HG03108 (cell line): ENCODE results near the gene ZNF518B.
"Not testable (repeated sequence)": the region's sequence is repeated elsewhere in the genome, so short reads cannot be mapped to it uniquely, and the experiment has no call there.

ENCODE experiments used
- ATAC-seq: cut with Tn5 transposase; IDR thresholded peaks from one replicate; pipeline ENCODE4 v1.9.1; 2021; ENCODE audit warnings: moderate library complexity; ENCODE audit not compliant: unreplicated experiment

The ZNF518B gene

GRCh38 chr4:10456595-10457254 lies 501 bp downstream of the ZNF518B start:
- peak; percentile 56 for ATAC-seq

GRCh38 chr4:10456260-10456594 lies 999 bp downstream of the ZNF518B start:
- ATAC-seq: no peak

GRCh38 chr4:10455133-10455532 lies 2.1 kb downstream of the ZNF518B start:
- no peak for ATAC-seq

- ATAC-seq: no peak
Measured at GRCh38 chr4:10454726-10455125, 2.5 kb downstream of the ZNF518B start.

GRCh38 chr4:10454121-10454520 lies 3.1 kb downstream of the ZNF518B start:
- ATAC-seq: no peak

- no peak for ATAC-seq
Measured at GRCh38 chr4:10448991-10449390, 8.2 kb downstream of the ZNF518B start.

- no peak for ATAC-seq
Measured at GRCh38 chr4:10442976-10443375, 14.2 kb downstream of the ZNF518B start.

- ATAC-seq: no peak
Measured at GRCh38 chr4:10441512-10441911, 15.7 kb downstream of the ZNF518B start.

GRCh38 chr4:10438924-10439323 lies 18.3 kb downstream of the ZNF518B start:
- no peak for ATAC-seq

GRCh38 chr4:10437735-10438134 lies 19.5 kb downstream of the ZNF518B start:
- no peak for ATAC-seq

- ATAC-seq: not testable (repeated sequence)
Measured at GRCh38 chr4:10427680-10428079, 29.5 kb downstream of the ZNF518B start.

GRCh38 chr4:10421344-10422055 lies 35.7 kb downstream of the ZNF518B start:
- no peak for ATAC-seq

- ATAC-seq: no peak
Measured at GRCh38 chr4:10417740-10418139, 39.5 kb downstream of the ZNF518B start.

- no peak for ATAC-seq
Measured at GRCh38 chr4:10416441-10416840, 40.8 kb downstream of the ZNF518B start.

- peak; percentile 87 for ATAC-seq
Measured at GRCh38 chr4:10413177-10413576, 44.0 kb downstream of the ZNF518B start.

- ATAC-seq: no peak
Measured at GRCh38 chr4:10405672-10406071, 51.6 kb downstream of the ZNF518B start.

GRCh38 chr4:10403633-10404445 lies 53.4 kb downstream of the ZNF518B start:
- ATAC-seq: no peak

- no peak for ATAC-seq
Measured at GRCh38 chr4:10395971-10396580, 61.1 kb downstream of the ZNF518B start.
